T-helper 1 cell (primary cell): ENCODE measurements around the gene UBE2QL1.

Experiments used
- DNase-seq, 5 donors: peaks; one replicate each; pipeline ENCODE4 v3.0.0-alpha.2; 2012 to 2020

UBE2QL1 gene

GRCh38 chr5:6430418-6431028 lies 18.1 kb upstream of the UBE2QL1 start:
- DNase-seq = no peak

- DNase-seq = no peak
These were observed 17.2 kb upstream of the UBE2QL1 start for GRCh38 chr5:6431214-6432195.

- no peak for DNase-seq
These were observed 16.5 kb upstream of the UBE2QL1 start for GRCh38 chr5:6432206-6432605.

- DNase-seq = no peak
These were observed 13.9 kb upstream of the UBE2QL1 start for GRCh38 chr5:6434731-6435130.

GRCh38 chr5:6435356-6435755 lies 13.3 kb upstream of the UBE2QL1 start:
- no peak for DNase-seq

GRCh38 chr5:6436715-6437331 lies 11.8 kb upstream of the UBE2QL1 start:
- no peak for DNase-seq

GRCh38 chr5:6439588-6440550 lies 8.8 kb upstream of the UBE2QL1 start:
- no peak for DNase-seq

- no peak for DNase-seq
These were observed 6.3 kb upstream of the UBE2QL1 start for GRCh38 chr5:6442333-6442732.

GRCh38 chr5:6443326-6443725 lies 5.3 kb upstream of the UBE2QL1 start:
- DNase-seq = no peak

- no peak for DNase-seq
These were observed 2.6 kb upstream of the UBE2QL1 start for GRCh38 chr5:6446042-6446441.

- DNase-seq = no peak
These were observed 1.9 kb upstream of the UBE2QL1 start for GRCh38 chr5:6446626-6447309.

- no peak for DNase-seq
These were observed 1.1 kb upstream of the UBE2QL1 start for GRCh38 chr5:6447384-6448140.

GRCh38 chr5:6448141-6448491 lies 543 bp upstream of the UBE2QL1 start:
- no peak for DNase-seq

- DNase-seq = no peak
These were observed 953 bp downstream of the UBE2QL1 start for GRCh38 chr5:6449465-6450158.

GRCh38 chr5:6450319-6450833 lies 1.7 kb downstream of the UBE2QL1 start:
- DNase-seq = peak in 1 of 5 donors; percentile 2

- DNase-seq = no peak
These were observed 4.2 kb downstream of the UBE2QL1 start for GRCh38 chr5:6452622-6453504.

- no peak for DNase-seq
These were observed 5.4 kb downstream of the UBE2QL1 start for GRCh38 chr5:6453937-6454560.

- DNase-seq = no peak
These were observed 6.0 kb downstream of the UBE2QL1 start for GRCh38 chr5:6454628-6455053.
